Measurements from ENCODE around the gene ALG8. TPM values are rescaled to one million over a fixed set of nuclear protein-coding genes. Genes with fewer than 3 reads are reported as not detected.

ALG8 gene
- total RNA-seq, 1 experiment from 2014 or later: 97.0 TPM

DNA sequence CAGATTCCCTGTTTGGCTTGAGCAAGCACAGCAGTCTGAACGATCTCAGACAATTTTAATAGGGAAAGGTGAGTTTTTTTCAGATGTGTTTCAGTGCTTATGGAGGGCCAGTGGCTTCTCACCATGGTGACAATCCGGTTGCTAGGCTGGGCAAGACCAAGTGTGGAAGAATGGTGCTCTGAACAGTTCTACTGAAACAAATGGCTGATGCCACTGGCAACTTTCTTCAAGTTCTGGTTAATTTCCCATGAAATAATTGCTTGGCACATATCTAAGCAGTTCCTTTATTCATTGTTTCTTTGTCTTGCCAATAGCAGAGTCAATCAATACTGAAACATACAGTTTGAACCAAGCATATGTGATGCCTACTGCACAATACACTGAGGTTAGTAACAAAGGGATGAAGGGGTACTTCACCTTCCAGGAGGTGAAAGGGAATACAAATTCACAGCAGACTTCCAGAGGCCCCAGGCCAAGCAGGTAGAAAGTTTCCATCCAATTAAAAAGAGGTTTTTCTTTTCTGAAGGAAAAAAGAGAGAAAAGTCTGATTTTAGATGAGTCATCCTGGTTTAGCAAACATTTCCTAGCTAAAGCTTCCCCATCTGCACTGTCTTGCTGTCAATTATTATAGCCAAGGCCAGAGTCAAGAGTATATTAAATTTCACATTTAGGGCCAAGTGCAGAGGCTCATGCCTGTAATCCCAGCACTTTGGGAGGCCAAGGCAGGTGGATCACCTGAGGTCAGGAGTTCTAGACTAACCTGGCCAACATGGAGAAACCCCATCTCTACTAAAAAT lies 38.6 kb downstream of the ALG8 start:
- no peak for DNase-seq (ENCODE audit: low read depth, low spot score)
- ATAC-seq: no peak
- ChIA-PET POLR2A (no interaction called here), CTCF (interaction anchor here (0.6 kb wide), 1 partner anchor 29 kb away, joined by 3 read pairs; no protein-coding TSS in a partner anchor)
- Histone ChIP-seq H3K36me3 (ENCODE audit: control insufficient read depth, insufficient read depth, low read length) (peaks cover 16% of the 10 kb centered on the region), H3K4me1 (ENCODE audit: control insufficient read depth, insufficient read depth, low read length) (no peaks in the 10 kb centered on the region), H3K27me3 (ENCODE audit: control insufficient read depth, insufficient read depth, low read length) (no peaks in the 10 kb centered on the region), H3K27ac (ENCODE audit: low read length) (no peak overlapping the region), H3K9me3 (ENCODE audit: control insufficient read depth, insufficient read depth, low read depth, low read length) (no peaks in the 10 kb centered on the region), H3K4me3 (ENCODE audit: low read depth in 2 of 2, low read length in 2 of 2) (no peak overlapping the region)
- intact Hi-C loops (cut with micrococcal nuclease; ENCODE audit: unreplicated experiment): no loop called here
- in situ Hi-C loops (cut with HindIII; ENCODE audit: low pct_unique_long_range_greater_than_20kb, low sequenced_read_pairs): no loop called here
- no TSS peak for BruUV-seq (replicated peaks)
- no peak for TF ChIP-seq CTCF (IDR thresholded peaks at IDR 0.05)
- TF ChIP-seq TCF7L2 (IDR thresholded peaks at IDR 0.05; ENCODE audit: low read depth, low read length): no peak
- TF ChIP-seq REST (IDR thresholded peaks at IDR 0.05; ENCODE audit: insufficient read depth in 1 of 2, low read depth in 2 of 2, low read length in 1 of 2): no peak
- TF ChIP-seq POLR2AphosphoS5 (IDR thresholded peaks at IDR 0.05; ENCODE audit: low read depth, low read length): no peak
- TF ChIP-seq SIN3A (IDR thresholded peaks at IDR 0.05; ENCODE audit: borderline replicate concordance, insufficient read depth, low read depth, low read length): no peak

GRCh38 chr11:78100261-78100660 lies 39.2 kb downstream of the ALG8 start:
- no peak for TF ChIP-seq SIN3A (IDR thresholded peaks at IDR 0.05; ENCODE audit: borderline replicate concordance, insufficient read depth, low read depth, low read length)
- TF ChIP-seq TCF7L2 (IDR thresholded peaks at IDR 0.05; ENCODE audit: low read depth, low read length): no peak
- TF ChIP-seq CTCF (IDR thresholded peaks at IDR 0.05): no peak
- no peak for TF ChIP-seq POLR2AphosphoS5 (IDR thresholded peaks at IDR 0.05; ENCODE audit: low read depth, low read length)
- no peak for TF ChIP-seq REST (IDR thresholded peaks at IDR 0.05; ENCODE audit: insufficient read depth in 1 of 2, low read depth in 2 of 2, low read length in 1 of 2)
- H3K4me3 ChIP-seq (ENCODE audit: low read depth in 2 of 2, low read length in 2 of 2): no peak overlapping the region
- intact Hi-C loops (cut with micrococcal nuclease; ENCODE audit: unreplicated experiment): no loop called here
- ChIA-PET CTCF (no interaction called here), POLR2A (interaction anchor here (0.6 kb wide), 1 partner anchor 301 kb away, joined by 3 read pairs; no protein-coding TSS in a partner anchor)
- H3K27ac ChIP-seq (ENCODE audit: low read length): no peak overlapping the region
- no peaks in the 10 kb centered on the region for H3K4me1 ChIP-seq (ENCODE audit: control insufficient read depth, insufficient read depth, low read length)
- H3K27me3 ChIP-seq (ENCODE audit: control insufficient read depth, insufficient read depth, low read length): no peaks in the 10 kb centered on the region
- no peak for ATAC-seq
- BruUV-seq (replicated peaks): no TSS peak
- H3K36me3 ChIP-seq (ENCODE audit: control insufficient read depth, insufficient read depth, low read length): peaks cover 16% of the 10 kb centered on the region
- H3K9me3 ChIP-seq (ENCODE audit: control insufficient read depth, insufficient read depth, low read depth, low read length): no peaks in the 10 kb centered on the region
- DNase-seq (ENCODE audit: low read depth, low spot score): no peak
- in situ Hi-C loops (cut with HindIII; ENCODE audit: low pct_unique_long_range_greater_than_20kb, low sequenced_read_pairs): no loop called here

All from Panc1 (cell line).